NCI-H82 (cell line): ENCODE results near the gene AMPD3.

Experiments
- DNase-seq: peaks from one replicate; lab custom pipeline; 2025; lab: John Stamatoyannopoulos, UW

The AMPD3 gene

DNA sequence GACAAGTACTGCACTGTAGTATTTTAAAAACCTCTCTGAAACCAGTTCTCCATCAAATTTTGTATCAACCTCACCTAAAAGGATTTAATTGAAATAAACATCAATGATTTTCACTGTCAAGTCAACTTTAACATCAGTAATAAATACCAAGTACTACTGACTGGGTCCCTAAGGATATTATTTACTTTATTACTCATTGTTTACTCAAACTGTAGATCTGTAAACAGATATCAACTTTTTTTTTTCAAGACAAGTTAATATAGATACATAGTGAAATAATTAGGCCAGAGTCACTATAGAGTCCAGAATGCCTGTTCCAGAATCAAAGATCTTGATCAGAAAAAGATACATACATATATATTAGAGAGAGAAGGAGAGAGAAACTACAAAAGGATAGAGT lies 84.3 kb downstream of the AMPD3 start:
- DNase-seq = no peak

DNA sequence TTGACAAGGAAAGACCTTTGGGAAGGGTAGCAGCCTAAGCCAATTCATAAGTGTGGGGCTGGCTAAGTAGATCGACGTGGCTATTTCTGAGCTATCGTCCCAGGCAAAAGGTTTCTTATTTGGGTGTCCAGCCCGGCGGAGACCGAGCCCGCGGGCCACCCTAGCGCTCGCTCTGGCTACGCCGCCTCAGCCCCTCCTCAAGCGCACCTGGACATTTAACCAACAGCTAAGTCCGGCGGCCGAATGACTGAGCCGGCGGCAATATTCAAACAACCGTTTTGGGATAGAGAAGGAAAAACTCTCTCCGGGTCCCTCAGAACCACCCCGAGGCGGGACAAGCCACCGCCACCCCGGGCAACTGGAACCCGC lies 85.5 kb downstream of the AMPD3 start:
- peak; percentile 51 for DNase-seq

DNA sequence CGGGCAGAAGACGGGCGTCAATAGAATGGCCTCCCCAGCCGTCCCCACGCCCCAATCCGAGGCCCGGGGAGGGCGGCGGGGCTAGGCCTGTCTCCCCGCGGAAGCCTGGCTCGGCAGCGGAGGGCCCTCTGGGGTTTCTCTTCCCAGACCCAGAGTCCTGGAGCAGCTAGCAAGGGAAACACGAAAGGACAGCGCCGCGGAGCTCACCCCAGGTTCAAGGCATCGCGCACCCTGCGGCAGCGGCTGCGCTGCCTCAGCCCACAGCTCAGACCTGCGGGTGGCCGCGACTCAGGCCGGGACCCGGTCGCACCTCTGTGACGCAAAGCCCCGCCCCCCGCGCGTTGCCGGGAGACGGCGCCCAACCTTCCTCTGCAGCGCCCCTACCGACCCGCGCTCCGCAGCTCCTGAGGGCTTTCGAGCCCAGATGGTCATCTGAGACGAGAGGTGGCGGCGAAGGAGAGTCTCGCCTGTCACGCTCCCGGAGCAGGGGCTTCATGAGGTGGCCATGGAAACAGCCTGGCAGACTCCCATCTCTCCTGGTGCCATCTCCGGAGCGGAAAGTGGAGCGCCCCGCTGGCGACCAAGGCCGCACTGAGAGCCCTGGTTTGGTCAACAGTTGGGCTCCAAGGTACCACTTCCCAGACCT lies 86.0 kb downstream of the AMPD3 start, which contains the start of gene RNF141:
Gene RNF141, minus strand, starts transcription at position 273 of the 646 bp plus-strand sequence. CDS start 7,029 bp downstream, outside the sequence.
- peak; percentile 97 for DNase-seq

DNA sequence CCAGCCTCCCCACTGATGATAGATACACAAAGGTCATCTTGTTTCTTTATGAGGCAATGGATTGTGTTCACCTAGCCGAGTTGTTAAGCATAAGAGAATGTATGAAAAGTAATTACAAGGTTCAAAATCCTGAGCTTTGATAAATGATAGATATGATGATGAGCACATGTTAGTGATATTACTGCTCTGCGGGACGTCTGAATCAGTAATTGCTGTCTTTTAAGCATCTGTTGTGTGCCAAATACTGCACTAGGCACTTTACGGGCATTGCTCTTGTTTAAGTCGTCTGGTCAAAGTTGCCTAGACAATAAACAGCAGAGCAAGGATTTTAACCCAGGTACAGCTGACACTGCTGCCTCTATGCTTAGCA lies 86.5 kb downstream of the AMPD3 start:
- DNase-seq = peak; percentile 79

DNA sequence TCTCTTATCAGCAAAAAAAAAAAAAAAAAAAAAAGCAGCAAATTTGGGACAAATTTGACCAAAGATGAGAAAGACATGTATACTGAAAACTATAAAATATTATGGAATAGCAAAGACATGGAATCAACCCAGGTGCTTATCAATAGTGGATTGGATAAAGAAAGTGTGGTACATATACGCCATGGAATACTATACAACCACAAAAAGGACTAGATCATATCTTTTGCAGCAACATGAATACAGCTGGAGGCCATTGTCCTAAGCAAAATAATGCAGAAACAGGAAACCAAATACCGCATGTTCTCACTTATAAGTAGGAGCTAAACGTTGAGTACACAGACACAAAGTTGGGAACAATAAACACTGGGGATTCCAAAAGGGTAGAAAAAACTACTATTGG lies 87.7 kb downstream of the AMPD3 start:
- no peak for DNase-seq

DNA sequence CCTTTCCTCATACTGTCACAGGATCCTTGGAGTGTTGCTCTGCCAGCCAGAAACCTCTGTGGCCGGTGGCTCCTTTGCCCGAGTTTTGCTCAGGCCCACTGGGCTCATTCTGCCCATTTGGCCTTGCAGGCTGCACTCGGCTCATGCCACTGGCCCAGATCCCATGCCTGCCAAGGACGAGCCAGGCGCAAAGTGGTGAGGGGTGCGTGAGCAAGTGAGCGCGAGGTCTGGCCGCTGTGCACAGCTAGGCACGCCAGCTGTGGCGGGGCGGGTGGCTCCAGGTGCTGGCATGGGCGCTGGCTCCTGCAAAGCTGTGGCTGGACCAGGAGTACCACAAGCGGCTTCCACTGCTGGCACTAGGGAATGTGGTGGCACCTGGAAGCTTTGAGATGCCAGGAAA lies 88.7 kb downstream of the AMPD3 start:
- no peak for DNase-seq

DNA sequence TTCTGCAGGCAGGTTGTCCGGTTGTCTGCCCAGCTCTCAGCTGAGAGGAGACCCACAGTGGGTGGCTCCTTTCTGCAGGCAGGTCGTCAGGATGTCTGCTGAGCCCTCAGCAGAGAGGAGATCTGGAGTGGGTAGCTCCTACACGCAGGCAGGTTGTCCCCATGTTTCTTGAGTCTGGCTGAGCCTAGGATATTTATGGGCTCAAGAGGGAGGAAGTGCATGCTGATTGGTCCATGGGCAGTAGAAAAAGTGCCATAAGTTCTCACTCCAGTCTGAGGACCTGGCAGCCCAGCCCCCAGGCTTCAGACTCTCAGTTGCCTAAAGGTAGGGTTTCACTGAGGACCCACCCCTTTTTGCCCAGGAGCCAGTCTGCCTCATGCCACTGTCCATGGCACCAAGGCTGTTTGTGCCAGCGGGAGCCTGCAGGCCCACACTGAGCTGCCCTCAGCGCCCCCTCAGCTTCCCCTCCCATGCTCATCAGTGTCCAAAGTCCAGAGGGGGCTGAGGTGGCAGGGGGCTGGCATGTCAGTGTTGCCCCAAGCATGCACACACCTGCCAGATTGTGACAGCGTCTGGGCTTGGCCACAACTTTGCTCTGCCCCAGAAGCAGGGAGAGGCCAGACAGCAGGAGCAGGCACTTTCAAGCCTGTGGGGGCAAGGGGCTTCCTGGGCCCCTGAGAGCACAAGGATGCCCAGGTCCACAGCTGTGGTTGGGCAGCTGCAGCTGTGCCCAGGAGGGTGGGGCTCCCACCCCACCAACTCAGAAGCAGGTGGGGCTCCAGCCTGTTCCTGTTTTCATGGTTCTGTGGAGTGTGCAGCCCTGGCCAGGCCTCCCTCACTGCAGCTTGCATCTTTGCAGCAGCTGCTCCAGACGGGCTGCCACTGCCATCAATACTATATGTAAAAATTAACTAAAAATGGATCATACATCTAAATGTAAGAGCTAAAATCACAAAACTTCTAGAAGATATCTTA lies 89.7 kb downstream of the AMPD3 start:
- no peak for DNase-seq

DNA sequence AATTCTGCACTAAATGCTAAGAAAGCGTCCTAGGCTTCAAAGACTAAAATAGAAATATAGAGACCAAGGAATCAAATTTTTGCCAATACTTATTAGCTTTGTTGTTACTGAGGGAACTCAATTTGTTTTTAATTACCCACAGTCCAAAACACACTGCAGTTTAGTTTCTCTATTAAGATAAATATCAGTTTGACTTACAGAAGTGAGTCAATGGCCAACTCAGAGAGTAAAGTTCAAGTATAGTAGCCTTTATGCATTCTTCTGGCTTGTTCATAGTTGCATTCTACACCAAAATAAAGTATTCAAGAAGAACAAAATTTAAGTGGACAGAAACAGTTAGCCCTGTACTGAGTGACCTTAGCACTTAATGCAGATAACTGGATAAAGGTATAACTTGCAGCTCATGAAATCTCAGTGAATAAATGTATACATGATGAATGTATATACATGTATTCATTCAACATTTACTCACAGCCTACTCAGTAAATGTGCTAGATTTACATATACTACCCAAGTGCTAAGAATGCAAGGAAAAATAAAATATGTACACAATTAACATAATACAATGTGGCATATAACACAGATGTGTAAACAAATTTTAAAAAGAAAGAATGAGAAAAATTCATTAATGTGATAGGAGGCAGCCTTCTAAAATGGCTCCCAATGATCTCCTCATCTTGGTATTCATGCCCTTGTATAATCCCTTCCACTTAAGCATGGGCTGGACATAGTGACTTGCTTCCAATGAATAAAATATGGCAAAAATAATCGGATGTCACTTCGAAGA lies 95.6 kb downstream of the AMPD3 start:
- DNase-seq = peak; percentile 42

DNA sequence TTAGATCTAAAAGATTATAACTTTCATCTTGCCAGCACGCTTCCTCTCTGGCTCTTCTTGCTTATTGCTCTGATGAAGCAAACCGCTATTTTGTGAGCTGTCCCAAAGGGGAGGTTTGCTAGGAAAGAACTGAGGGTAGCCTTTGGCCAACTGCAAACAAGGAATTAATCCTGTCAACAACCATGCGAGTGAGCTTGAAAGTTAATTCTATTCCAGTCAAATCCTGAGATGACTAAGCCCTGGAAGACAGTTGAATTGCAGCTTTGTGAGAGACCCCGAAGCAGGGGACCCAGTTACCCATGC lies 96.2 kb downstream of the AMPD3 start:
- DNase-seq = peak; percentile 57

DNA sequence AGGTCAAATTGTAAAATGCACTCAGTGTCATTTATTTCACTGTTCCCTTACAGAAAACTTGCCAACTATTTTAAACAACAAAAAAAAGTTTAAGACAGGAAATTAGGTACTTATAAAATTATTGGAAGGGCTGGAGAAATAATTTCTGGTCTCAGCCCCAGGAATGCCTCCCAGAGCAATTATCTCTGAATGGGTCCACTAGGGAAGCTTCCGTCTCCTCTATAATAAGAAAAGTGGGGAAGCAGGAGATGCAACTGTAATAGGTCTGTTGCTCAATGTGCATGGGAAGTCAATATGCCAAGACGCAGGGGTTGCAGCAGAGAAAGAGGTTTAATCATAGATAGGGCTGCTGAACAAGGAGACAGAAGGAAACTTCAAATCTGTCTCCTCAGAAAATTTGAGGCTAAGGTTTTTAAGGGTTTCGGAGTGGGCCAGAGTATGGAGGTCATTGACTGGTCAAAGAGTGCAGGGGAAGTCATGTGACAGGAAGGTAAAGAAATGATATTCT lies 96.8 kb downstream of the AMPD3 start:
- DNase-seq = no peak

DNA sequence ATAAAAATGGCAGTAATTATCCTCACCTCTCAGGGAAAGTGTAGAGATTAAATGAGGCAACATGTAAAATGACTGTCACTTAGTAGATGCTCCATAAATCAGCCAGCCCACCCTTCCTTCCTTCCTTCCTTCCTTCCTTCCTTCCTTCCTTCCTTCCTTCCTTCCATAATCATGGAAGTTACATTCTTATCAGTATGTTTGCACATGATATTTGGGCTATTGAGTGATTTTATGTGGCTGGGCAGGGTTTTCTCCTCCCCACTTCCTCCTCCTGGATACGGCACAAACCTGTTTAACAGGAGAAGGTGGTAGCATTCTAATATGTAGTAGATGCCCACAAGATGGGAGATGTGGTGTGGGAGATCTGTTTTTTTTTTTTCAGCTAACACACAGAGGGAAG lies 101.5 kb downstream of the AMPD3 start:
- DNase-seq = no peak
